ENCODE results near the gene MAN1B1. TPM values are rescaled to one million over a fixed set of nuclear protein-coding genes. Genes with fewer than 3 reads are reported as not detected.
"Not testable (repeated sequence)": the region's sequence is repeated elsewhere in the genome, so short reads cannot be mapped to it uniquely, and the experiment has no call there.

The MAN1B1 gene
- polyA plus RNA-seq, 3 donors = 25.8 to 41.6 (median 31.2) TPM

DNA sequence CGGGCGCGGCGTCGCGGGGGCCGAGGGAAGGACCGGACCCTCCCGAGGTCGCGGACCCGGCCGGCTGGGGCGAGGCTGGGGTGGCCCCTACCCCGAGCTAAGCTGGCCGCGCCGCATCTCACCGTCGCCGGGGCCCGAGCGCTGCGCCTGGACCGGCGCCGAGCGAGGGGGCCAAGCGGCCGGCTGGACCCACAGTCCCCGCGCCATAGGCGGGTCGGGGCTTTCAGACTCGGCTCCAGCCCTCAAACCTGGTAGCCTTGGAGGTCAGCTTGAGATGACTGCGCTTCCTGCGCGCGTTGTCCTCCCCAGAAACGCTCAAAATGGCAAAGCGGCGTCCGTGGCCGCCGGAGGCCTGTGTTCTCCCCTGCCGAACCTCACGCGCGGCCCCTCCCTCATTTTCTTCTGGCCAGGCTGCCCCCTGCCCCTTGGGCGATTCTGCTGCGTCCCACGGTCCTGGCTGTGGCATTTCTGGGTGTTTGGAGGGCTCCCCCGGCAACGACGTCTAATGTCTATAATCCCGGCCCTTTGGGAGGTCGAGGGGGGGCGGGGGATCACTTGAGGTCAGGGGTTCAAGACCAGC lies 43.5 kb downstream of the MAN1B1 start:
- WGBS, 3 donors = 4 to 10% (median 6%) methylated on average over 56 to 58 of the region's 58 CpGs
- no peak overlapping the region for H3K27ac ChIP-seq (ENCODE audit: low read depth, low read length)

- no peak overlapping the region for H3K27ac ChIP-seq (ENCODE audit: low read depth, low read length)
- 79 to 85% (median 81%) methylated on average over 4 of the region's 4 CpGs for WGBS, 3 donors
Observed at GRCh38 chr9:137134191-137134590, 47.4 kb downstream of the MAN1B1 start.

- 72 to 87% (median 81%) methylated on average over 9 of the region's 9 CpGs for WGBS, 3 donors
- H3K27ac ChIP-seq (ENCODE audit: low read depth, low read length) = not testable (repeated sequence)
Observed at GRCh38 chr9:137135154-137135553, 48.4 kb downstream of the MAN1B1 start.

DNA sequence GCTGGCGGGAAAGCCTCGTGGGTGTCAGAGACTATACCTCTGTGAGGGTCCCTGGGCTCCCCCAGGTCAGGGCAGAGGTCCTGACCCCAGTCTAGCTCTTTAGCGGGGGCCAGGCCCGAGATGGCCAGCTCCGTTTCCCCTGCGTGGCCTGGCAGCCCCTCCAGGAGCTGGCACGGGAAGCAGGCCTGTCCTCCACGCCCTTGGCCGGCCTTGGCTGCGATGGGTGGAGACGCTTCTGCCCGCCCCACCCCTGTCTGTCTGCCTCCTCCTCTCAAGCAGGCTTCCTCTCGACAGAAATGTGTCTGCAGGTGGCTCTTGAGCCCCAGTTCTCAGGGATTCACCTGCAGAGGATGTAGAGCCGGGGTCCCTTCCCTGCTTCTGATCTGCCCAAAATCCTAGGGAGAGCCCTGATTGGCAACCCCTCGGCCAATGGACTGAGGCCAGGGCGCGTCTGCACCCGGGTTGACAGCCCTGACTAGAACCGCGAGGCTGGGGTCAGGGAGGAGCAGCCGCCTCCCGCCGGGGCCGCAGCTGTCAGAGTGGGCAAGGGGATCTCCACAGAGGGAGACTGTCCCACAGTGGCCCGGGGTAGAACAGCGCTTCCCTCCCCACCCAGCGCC lies 49.6 kb downstream of the MAN1B1 start:
- H3K27ac ChIP-seq (ENCODE audit: low read depth, low read length) = no peak overlapping the region
- WGBS, 3 donors = 27 to 38% (median 31%) methylated on average over 22 to 27 of the region's 27 CpGs

DNA sequence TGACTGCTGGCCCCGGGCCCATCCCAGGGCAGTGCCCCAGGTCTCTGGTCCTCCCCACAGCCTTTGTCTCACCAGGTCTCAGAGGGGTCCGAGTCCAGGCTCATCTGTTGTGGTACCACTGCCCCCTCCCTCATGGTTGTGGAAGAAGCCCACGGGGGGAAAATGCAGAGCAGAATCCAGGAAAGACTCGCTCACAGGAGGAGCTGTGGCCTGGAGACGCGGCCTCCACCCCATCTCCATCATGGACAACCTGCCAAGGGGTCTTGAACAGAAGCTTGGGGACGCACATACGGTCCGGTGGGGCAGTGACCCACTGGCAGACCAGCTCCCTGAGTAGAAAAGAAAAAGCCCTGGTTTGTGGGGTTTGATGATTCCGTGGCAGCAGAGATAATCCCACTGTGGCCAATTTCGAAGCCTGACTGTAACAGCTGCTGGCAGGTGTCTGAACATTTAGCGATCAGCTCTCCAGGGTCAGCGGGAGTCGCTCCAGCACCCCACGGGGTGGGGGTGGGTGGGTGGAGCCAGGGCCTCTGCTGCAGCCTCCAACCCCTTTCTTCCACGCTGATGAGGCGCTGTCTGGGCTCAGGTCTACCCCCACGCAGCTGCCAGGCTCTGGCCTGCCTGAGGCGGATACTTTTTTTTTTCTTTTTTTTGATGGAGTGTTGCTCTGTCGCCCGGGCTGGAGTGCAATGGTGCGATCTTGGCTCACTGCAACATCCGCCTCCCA lies 50.3 kb downstream of the MAN1B1 start:
- 66 to 70% (median 68%) methylated on average over 22 to 23 of the region's 23 CpGs for WGBS, 3 donors
- no peak overlapping the region for H3K27ac ChIP-seq (ENCODE audit: low read depth, low read length)

- no peak overlapping the region for H3K27ac ChIP-seq (ENCODE audit: low read depth, low read length)
- 6 to 10% (median 9%) methylated on average over 25 of the region's 25 CpGs for WGBS, 3 donors
Observed at GRCh38 chr9:137138058-137138721, 51.4 kb downstream of the MAN1B1 start.

- H3K27ac ChIP-seq (ENCODE audit: low read depth, low read length) = no peak within 1 kb of the TSS
- 7 to 10% (median 7%) methylated on average over 74 to 104 of the region's 104 CpGs for WGBS, 3 donors
Observed at GRCh38 chr9:137138722-137139467, 52.1 kb downstream of the MAN1B1 start, which contains the start of gene GRIN1. Gene GRIN1 (plus strand): TSS chr9:137139154. CDS start chr9:137139487, 333 bp downstream.

- WGBS, 3 donors = 28 to 32% (median 31%) methylated on average over 28 to 37 of the region's 37 CpGs
- no peak overlapping the region for H3K27ac ChIP-seq (ENCODE audit: low read depth, low read length)
Observed at GRCh38 chr9:137139468-137140150, 52.8 kb downstream of the MAN1B1 start.

DNA sequence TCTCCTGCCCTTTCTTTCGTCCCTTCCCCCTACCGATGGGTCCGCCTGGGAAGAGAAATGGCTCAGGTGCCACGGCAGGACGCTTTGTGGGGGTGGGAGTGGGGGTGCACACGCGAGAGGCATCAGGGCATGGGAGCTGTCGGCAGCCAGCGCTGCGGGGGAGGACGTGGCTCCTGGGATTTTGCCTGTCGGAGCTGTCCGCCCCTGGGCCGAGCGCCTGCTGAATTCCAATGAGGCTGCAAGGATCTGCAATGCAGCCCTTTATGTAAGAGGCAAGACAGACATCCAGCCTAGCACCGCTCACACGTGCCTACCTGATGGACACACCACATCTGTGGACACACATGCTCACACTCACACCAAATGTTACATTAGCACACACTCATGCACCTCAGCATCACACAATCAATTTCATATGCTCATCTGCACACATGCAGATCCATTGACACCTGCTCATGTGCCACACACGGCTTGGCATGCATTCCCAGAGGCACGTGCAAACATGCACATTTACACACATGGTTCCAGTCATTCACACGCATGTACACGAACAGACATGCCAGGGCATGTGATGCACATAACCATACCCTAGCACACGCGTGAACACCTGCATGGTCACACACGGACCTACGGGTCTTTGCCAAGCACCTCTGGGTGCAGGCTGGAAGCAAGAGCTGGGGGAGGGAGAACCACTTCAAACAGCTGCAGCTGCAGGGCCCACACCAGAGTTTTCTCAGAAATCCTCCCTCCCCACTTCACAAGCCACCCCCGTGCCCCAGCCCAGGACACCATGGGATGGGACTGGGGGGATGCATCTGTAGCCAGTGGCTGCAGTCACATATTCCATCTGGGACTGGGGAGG lies 53.6 kb downstream of the MAN1B1 start:
- no peak overlapping the region for H3K27ac ChIP-seq (ENCODE audit: low read depth, low read length)
- 52 to 61% (median 58%) methylated on average over 26 of the region's 26 CpGs for WGBS, 3 donors

DNA sequence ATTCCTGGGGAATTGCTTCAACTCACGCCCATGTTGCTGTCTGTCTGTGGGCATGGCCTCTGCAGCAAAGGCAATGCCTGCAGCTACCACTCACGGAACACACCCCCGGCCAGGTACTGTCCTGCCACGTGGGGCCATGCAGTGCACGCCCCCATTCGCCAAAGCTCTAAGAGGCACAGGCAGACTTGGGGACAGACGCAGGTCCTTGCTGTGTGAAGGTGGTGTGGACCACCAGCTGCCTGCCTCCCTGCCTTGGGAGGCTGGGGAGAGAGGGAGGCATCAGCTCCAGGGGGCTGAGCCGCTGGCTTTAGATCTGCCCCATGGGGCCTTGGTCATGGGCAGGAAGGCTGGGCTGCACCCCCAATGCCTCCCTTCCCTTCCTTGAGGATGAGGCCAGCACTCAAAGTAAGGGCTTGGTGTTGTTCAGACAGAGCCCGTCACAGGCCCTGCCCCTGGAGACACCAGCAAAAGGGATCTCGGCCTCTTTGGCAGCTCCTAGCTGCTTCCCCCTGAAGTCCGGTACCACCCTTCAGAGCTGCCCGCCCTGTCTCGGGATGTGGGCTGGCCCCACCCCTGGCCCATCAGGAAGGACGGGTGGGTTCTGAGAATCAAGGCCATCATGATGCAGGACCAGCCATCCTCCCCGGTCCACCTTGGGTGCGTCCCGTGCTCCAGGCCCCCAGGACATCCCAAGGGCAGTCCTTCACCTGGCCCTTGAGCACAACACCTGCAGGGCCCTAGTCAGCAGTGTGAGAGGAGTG lies 54.4 kb downstream of the MAN1B1 start:
- 72 to 76% (median 73%) methylated on average over 17 of the region's 17 CpGs for WGBS, 3 donors
- no peak overlapping the region for H3K27ac ChIP-seq (ENCODE audit: low read depth, low read length)

DNA sequence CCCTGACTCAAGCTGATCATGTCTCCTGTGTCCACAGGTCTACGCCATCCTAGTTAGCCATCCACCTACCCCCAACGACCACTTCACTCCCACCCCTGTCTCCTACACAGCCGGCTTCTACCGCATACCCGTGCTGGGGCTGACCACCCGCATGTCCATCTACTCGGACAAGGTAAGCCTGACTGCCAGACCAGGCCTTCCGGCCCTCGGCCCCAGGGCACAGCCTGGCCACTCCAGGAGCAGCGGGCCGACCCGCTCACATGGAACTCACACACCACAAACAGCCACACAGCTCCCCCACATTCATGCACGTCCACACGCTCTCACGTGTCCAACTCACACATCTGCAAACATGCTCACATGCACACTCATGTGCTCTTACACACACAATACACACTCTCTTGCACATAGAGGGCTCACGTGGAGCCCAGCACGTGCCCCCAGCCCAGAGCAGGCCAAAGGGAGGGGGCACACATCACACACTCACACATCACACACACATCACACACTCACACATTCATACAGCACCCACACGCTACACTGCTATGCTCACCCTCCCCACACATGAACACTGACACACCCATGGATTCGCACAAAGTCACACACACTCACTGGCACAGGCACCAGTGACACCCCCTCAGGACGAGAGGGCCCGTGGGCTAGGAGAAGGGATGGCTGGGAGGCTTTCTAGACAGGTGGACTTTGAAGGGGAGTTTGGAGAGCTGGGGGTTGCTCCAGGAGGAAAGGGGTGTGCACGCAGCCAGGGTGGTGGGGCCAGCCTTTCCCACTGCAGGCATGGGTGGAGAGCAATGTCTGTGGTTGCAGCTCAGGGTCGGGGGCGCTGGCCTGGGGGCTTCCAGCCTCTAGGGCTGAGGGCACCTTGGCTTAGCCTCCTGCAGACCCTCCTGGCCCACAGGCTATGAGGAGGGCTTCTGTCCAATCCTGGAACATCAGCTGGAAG lies 55.5 kb downstream of the MAN1B1 start:
- WGBS, 3 donors = 71 to 79% (median 73%) methylated on average over 23 to 24 of the region's 24 CpGs

GRCh38 chr9:137143459-137143858 lies 56.7 kb downstream of the MAN1B1 start:
- WGBS, 3 donors = 56 to 88% (median 64%) methylated on average over 4 of the region's 4 CpGs

More for the DNA sequence above, 55.5 kb downstream of the MAN1B1 start:
- H3K27ac ChIP-seq (ENCODE audit: low read depth, low read length) = no peak overlapping the region

DNA sequence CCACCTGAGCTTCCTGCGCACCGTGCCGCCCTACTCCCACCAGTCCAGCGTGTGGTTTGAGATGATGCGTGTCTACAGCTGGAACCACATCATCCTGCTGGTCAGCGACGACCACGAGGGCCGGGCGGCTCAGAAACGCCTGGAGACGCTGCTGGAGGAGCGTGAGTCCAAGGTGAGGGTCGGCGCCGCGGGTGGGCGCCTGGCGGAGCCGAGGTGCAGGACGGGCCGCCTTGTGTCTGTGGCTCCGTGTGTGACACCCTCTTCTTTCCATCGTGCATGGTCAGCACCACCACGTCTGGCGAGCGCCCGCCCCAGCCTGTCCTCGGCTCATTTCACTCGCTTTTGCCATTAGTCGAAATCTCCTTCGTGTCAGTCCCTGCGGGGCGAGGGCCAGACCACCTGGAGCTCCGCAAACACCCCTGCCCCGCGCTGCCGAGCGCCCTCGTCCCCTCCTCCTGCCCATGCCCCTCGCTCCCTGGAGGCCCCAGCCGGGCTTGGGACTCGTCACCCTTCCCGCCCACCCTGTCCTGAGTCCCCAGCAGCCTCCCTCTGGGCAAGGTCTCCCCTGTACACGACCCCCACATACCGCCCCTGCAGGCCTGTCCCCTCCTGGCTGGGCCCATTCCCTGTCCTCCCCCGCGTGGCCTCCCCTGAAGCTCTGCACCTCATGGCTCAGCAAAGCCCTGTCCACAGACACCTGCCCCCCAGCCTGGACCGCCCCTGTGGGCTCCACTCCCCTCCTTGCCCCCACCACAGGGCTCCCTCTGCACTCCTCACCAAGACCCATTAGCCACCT lies 59.1 kb downstream of the MAN1B1 start:
- 45 to 56% (median 55%) methylated on average over 36 to 49 of the region's 49 CpGs for WGBS, 3 donors
- H3K27ac ChIP-seq (ENCODE audit: low read depth, low read length) = no peak overlapping the region

More at GRCh38 chr9:137143459-137143858, 56.7 kb downstream of the MAN1B1 start:
- H3K27ac ChIP-seq (ENCODE audit: low read depth, low read length) = no peak overlapping the region

DNA sequence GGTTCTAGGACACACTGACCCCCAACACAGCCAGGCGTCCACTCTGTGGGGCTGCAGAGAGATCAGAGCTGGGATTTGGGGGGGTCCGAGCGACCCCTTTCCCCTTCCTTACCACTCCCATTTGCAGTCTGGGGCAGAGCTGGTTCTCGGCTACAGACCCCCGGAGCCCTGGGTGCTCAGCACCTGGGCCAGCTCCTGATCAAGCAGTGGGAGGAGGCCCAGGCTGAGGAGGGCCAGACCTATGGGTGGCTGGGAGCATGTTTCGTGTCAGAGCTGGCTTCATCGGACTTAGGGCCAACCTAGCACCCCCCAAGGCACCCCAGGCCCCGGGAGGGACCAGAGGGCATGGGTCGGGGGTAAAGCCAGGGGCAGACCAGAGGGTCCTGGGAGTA lies 59.7 kb downstream of the MAN1B1 start:
- WGBS, 3 donors = 45 to 67% (median 64%) methylated on average over 8 to 9 of the region's 9 CpGs
- no peak overlapping the region for H3K27ac ChIP-seq (ENCODE audit: low read depth, low read length)
